H1 (cell line): Measurements from ENCODE around the gene MCUB. TPM values are rescaled to one million over a fixed set of nuclear protein-coding genes. Genes with fewer than 3 reads are reported as not detected.

Experiments used
- BACH1 ChIP-seq: IDR thresholded peaks from 2 replicates; pipeline ENCODE4 v1.6.1; 2012; ENCODE audit warnings: low read length, improper control_type of control experiment
- CHD7 ChIP-seq: fragments of 300-600 bp; sonication (generic); IDR thresholded peaks from 2 replicates; pipeline ENCODE4 v1.7.1; 2012; ENCODE audit warnings: low read length, moderate library complexity, mild to moderate bottlenecking, inconsistent platforms; ENCODE audit not compliant: insufficient replicate concordance
- RBBP5 ChIP-seq: IDR thresholded peaks from 2 replicates; pipeline ENCODE4 v1.7.1; 2012; ENCODE audit warnings: low read depth, mild to moderate bottlenecking, inconsistent platforms, low read length, moderate library complexity, borderline replicate concordance
- polyA plus RNA-seq, 7 experiments: library from polyadenylated mRNA; depleted of rRNA in 3 of 7; stranded (reverse) in 5 of 7; unstranded in 2 of 7; fragments of >200 nt in 5 of 7; fragments of 200-250 nt in 2 of 7; gene quantifications; 1 replicate in 5 of 7; 2 replicates in 1 of 7; 4 replicates in 1 of 7; pipeline versions ENCODE4 v1.2.1 to v1.2.3, GENCODE V29; 2011 to 2013; ENCODE audit warnings: missing spikeins in 2 of 7, mixed read lengths in 2 of 7
- total RNA-seq: library from RNA; stranded (reverse); fragmentation: NEBNext Ultra II Directional; extraction: Animal tissue kit (Norgen Biotek cat#: 25700); gene quantifications from 2 replicates; pipeline ENCODE4 v1.2.1, GENCODE V29; 2021

The MCUB gene
- total and polyA plus RNA-seq, 2 of the 8 experiments (the other 6 are each of a cell fraction or from before 2014, with no cell fraction given), result 15.2 to 19.4 TPM

GRCh38 chr4:109728385-109728784, 168.3 kb downstream of the MCUB start (continued):
- no peak for TF ChIP-seq CHD7
- TF ChIP-seq RBBP5, result no peak
- no peak for TF ChIP-seq BACH1
